GM12891 (cell line): ENCODE results near the gene RNF113B.

Experiments used
- PAX5 ChIP-seq: IDR thresholded peaks from 2 replicates; pipeline ENCODE4 v1.6.1; 2011; ENCODE audit warnings: low read length, moderate library complexity, mild to moderate bottlenecking; ENCODE audit not compliant: insufficient read depth, severe bottlenecking
- POLR2A ChIP-seq: IDR thresholded peaks from 2 replicates; pipeline ENCODE4 v1.6.1; 2011; ENCODE audit warnings: low read depth, low read length, control low read depth
- POLR2AphosphoS5 ChIP-seq: IDR thresholded peaks from 2 replicates; pipeline ENCODE4 v1.6.1; 2011; ENCODE audit warnings: low read depth, low read length, control low read depth

DNA sequence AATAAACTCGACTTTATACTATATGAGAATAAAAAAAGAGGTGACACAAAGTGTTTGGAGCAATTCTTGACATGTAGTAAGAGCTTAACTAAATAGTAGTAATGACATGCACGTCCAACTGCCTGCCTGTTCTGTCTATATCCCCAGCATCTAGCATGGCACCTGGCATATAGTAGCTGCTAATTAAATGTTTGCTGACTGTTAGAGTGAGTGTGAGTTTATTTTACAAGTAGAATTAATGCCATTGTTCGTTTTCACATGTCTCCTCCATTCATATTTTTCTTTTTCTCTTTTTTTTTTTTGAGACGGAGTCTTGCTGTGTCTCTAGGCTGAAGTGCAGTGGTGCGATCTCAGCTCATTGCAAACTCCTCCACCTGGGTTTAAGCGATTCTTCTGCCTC lies 38.4 kb upstream of the RNF113B start:
- TF ChIP-seq POLR2A (no peak), POLR2AphosphoS5 (no peak), PAX5 (no peak)
